HUES48 (cell line): ENCODE results near the gene GPR161.

Experiments
- H3K27ac ChIP-seq: one replicate; pipeline ENCODE4 v1.7.0; 2013; ENCODE audit warnings: low read depth, low read length, inconsistent platforms
- H3K27me3 ChIP-seq: 2 replicates; pipeline ENCODE4 v1.6.1; 2013; ENCODE audit warnings: mild to moderate bottlenecking, low read length; ENCODE audit not compliant: control insufficient read depth, insufficient read depth
- H3K36me3 ChIP-seq: 2 replicates; pipeline ENCODE4 v1.6.1; 2013; ENCODE audit warnings: low read length; ENCODE audit not compliant: control insufficient read depth, insufficient read depth
- H3K4me1 ChIP-seq: 2 replicates; pipeline ENCODE4 v1.6.1; 2013; ENCODE audit warnings: mild to moderate bottlenecking, low read length; ENCODE audit not compliant: control insufficient read depth, insufficient read depth
- H3K4me3 ChIP-seq: 2 replicates; pipeline ENCODE4 v1.5.1; 2013; ENCODE audit warnings: mild to moderate bottlenecking, low read depth, low read length
- H3K9ac ChIP-seq: 2 replicates; pipeline ENCODE4 v1.6.1; 2013; ENCODE audit warnings: mild to moderate bottlenecking, low read depth, low read length, moderate library complexity
- H3K9me3 ChIP-seq: 2 replicates; pipeline ENCODE4 v1.6.1; 2013; ENCODE audit warnings: low read length; ENCODE audit not compliant: control insufficient read depth, insufficient read depth

GPR161 gene

GRCh38 chr1:168129933-168130332, 6.8 kb downstream of the GPR161 start:
- H3K36me3 ChIP-seq, result no peaks in the 10 kb centered on the region
- H3K27ac ChIP-seq, result no peak overlapping the region
- H3K4me1 ChIP-seq, result 0 out of 2 replicates have a peak, but pooled peaks cover 7% of the 10 kb centered on the region
- no peak overlapping the region for H3K4me3 ChIP-seq
- H3K9ac ChIP-seq, result no peak overlapping the region
- H3K27me3 ChIP-seq, result peaks cover 5% of the 10 kb centered on the region
- no peaks in the 10 kb centered on the region for H3K9me3 ChIP-seq

DNA sequence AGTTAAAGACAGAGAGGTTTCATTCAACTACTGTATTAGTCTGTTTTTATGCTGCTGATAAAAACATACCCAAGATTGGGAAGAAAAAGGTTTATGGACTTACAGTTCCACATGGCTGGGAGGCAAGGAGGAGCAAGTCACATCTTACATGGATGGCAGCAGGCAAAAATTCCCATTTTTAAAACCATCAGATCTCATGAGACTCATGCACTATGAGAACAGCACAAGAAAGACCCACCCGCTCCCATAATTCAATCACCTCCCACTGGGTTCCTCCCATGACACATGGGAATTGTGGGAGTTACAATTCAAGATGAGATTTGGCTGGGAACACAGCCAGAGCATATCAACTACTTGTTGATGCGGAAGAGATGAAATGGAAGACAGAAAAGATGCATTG, 9.2 kb downstream of the GPR161 start:
- Histone ChIP-seq H3K4me3 (no peak overlapping the region), H3K9ac (no peak overlapping the region), H3K27ac (no peak overlapping the region), H3K36me3 (0 out of 2 replicates have a peak, but pooled peaks cover 4% of the 10 kb centered on the region), H3K9me3 (no peaks in the 10 kb centered on the region), H3K4me1 (0 out of 2 replicates have a peak, but pooled peaks cover 3% of the 10 kb centered on the region), H3K27me3 (no peaks in the 10 kb centered on the region)

DNA sequence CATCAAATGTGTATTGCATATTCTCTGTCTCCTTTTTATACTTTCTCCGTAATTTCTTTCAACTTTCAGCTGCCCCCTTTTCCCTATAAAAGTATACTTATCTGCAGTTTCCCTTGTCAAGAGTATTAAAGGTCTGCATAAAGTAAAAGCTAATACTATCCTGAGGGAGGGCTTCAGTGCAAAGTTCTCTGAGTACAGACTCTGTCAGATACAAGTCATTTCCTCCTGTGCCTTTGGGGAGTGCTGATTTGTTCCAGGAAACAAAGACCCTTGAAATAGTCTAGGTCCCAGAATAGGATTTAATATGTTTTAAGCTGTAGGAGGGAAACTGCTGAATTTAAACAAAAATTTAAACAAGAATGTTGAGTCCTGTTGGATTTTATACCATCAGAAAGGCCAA, 11.7 kb downstream of the GPR161 start:
- Histone ChIP-seq H3K36me3 (0 out of 2 replicates have a peak, but pooled peaks cover 4% of the 10 kb centered on the region), H3K4me3 (no peak overlapping the region), H3K27me3 (no peaks in the 10 kb centered on the region), H3K9ac (no peak overlapping the region), H3K9me3 (no peaks in the 10 kb centered on the region), H3K4me1 (no peaks in the 10 kb centered on the region), H3K27ac (no peak overlapping the region)

DNA sequence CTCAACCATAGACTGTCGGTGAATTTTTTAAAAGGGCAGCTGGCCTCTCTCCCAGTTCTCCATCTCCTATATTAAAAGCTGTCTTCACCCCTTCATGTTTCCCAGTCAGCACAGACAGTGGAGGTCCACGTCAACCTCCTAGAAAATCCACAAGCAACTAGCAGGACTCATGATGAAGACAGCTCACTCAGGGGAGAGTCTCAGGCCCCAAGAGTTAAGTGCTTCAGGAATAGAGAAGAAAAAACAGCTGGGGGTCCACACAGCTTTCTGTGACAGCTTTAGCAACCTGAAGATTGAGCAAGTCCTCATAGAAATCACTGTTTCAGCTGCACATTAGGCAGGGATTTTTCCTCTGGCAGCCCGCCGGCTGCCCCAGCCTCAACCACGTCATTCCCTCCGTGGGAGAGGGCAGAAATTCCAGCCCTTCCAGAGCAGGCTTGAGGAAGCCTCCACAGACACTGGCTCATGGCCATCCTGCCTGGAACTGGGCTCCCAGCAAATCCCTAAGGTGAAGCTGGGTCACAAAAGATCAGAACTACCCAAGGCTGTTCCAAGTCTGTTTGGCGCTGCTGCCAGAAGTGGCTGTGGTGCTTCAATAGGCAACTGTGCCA, 15.2 kb downstream of the GPR161 start:
- Histone ChIP-seq H3K27me3 (no peaks in the 10 kb centered on the region), H3K4me3 (no peak overlapping the region), H3K36me3 (0 out of 2 replicates have a peak, but pooled peaks cover 4% of the 10 kb centered on the region), H3K27ac (no peak overlapping the region), H3K9me3 (no peaks in the 10 kb centered on the region), H3K4me1 (no peaks in the 10 kb centered on the region), H3K9ac (no peak overlapping the region)

- Histone ChIP-seq H3K4me3 (no peak overlapping the region), H3K36me3 (0 out of 2 replicates have a peak, but pooled peaks cover 4% of the 10 kb centered on the region), H3K27me3 (no peaks in the 10 kb centered on the region), H3K9ac (no peak overlapping the region), H3K27ac (no peak overlapping the region), H3K4me1 (no peaks in the 10 kb centered on the region), H3K9me3 (no peaks in the 10 kb centered on the region)
These were observed 17.0 kb downstream of the GPR161 start for GRCh38 chr1:168119750-168120149.

DNA sequence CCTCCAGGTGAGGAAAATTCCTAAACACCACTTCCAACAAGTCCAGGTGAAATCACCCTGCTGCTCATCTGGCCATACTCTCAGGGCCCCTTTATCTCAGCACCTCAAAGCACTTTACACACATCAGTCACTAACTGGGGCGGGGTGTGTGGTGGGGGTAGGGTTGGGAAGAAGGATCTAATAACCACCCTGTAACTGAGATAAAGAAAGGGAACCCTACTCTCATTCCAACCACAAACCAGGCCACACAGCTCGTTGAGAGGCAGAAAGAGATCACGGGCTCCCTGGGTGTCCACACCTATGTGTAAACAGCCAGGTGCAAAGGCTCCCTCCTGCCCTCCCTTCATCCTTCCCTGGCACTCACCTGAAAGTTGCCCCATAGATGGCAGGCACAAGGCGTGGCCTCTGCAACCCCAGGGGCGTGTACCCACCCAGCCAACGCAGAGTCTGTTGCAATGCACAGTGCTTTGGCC, 20.4 kb downstream of the GPR161 start:
- Histone ChIP-seq H3K27me3 (no peaks in the 10 kb centered on the region), H3K36me3 (no peaks in the 10 kb centered on the region), H3K9me3 (no peaks in the 10 kb centered on the region), H3K4me1 (peaks cover 2% of the 10 kb centered on the region), H3K4me3 (no peak overlapping the region), H3K9ac (no peak overlapping the region), H3K27ac (no peak overlapping the region)

- H3K4me3 ChIP-seq, result no peak overlapping the region
- H3K4me1 ChIP-seq, result peaks cover 8% of the 10 kb centered on the region
- no peak overlapping the region for H3K9ac ChIP-seq
- no peaks in the 10 kb centered on the region for H3K36me3 ChIP-seq
- H3K27me3 ChIP-seq, result no peaks in the 10 kb centered on the region
- H3K9me3 ChIP-seq, result no peaks in the 10 kb centered on the region
- H3K27ac ChIP-seq, result no peak overlapping the region
These were observed 21.9 kb downstream of the GPR161 start for GRCh38 chr1:168114845-168115244.

GRCh38 chr1:168112673-168113305, 23.9 kb downstream of the GPR161 start:
- Histone ChIP-seq H3K4me3 (no peak overlapping the region), H3K27ac (no peak overlapping the region), H3K27me3 (no peaks in the 10 kb centered on the region), H3K9me3 (no peaks in the 10 kb centered on the region), H3K4me1 (peaks cover 12% of the 10 kb centered on the region), H3K9ac (no peak overlapping the region), H3K36me3 (no peaks in the 10 kb centered on the region)

GRCh38 chr1:168110896-168111545, 25.7 kb downstream of the GPR161 start:
- H3K4me3 ChIP-seq, result no peak overlapping the region
- H3K9ac ChIP-seq, result no peak overlapping the region
- H3K27me3 ChIP-seq, result no peaks in the 10 kb centered on the region
- no peak overlapping the region for H3K27ac ChIP-seq
- H3K4me1 ChIP-seq, result peaks cover 14% of the 10 kb centered on the region
- H3K36me3 ChIP-seq, result no peaks in the 10 kb centered on the region
- no peaks in the 10 kb centered on the region for H3K9me3 ChIP-seq

- peaks cover 10% of the 10 kb centered on the region; the same call in 1 of the 2 replicates for H3K36me3 ChIP-seq
- H3K27me3 ChIP-seq, result no peaks in the 10 kb centered on the region
- no peak overlapping the region for H3K27ac ChIP-seq
- H3K4me3 ChIP-seq, result no peak overlapping the region
- no peaks in the 10 kb centered on the region for H3K9me3 ChIP-seq
- peaks cover 11% of the 10 kb centered on the region for H3K4me1 ChIP-seq
- no peak overlapping the region for H3K9ac ChIP-seq
These were observed 30.5 kb downstream of the GPR161 start for GRCh38 chr1:168106274-168106673.

DNA sequence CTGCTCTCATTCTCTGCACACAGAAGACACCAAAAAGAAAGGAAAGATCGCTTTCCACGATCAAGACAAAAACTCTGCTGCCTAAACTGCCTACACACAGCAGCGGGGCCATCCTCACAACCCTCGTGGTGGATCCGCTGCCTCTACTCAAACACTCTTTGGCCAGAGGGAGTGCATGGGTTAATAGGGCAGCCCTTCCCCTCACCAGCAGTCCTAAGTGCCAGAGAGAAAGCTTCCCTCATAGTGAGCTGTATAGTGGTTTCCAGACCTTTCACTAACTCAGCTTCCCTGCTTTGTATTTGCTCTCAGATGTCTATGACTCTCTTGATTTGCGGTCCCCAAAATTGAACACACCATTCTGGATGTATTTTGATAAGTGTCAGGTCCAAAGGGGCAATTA, 30.9 kb downstream of the GPR161 start:
- H3K27me3 ChIP-seq, result no peaks in the 10 kb centered on the region
- H3K4me3 ChIP-seq, result no peak overlapping the region
- H3K36me3 ChIP-seq, result peaks cover 10% of the 10 kb centered on the region; the same call in 1 of the 2 replicates
- no peaks in the 10 kb centered on the region for H3K9me3 ChIP-seq
- peaks cover 7% of the 10 kb centered on the region for H3K4me1 ChIP-seq
- H3K27ac ChIP-seq, result no peak overlapping the region
- no peak overlapping the region for H3K9ac ChIP-seq
